ENCODE measurements around the gene AHRR. TPM values are rescaled to one million over a fixed set of nuclear protein-coding genes. Genes with fewer than 3 reads are reported as not detected.

AHRR gene
- total RNA-seq, 1 donor from 2014 or later, result 8.4 TPM

DNA sequence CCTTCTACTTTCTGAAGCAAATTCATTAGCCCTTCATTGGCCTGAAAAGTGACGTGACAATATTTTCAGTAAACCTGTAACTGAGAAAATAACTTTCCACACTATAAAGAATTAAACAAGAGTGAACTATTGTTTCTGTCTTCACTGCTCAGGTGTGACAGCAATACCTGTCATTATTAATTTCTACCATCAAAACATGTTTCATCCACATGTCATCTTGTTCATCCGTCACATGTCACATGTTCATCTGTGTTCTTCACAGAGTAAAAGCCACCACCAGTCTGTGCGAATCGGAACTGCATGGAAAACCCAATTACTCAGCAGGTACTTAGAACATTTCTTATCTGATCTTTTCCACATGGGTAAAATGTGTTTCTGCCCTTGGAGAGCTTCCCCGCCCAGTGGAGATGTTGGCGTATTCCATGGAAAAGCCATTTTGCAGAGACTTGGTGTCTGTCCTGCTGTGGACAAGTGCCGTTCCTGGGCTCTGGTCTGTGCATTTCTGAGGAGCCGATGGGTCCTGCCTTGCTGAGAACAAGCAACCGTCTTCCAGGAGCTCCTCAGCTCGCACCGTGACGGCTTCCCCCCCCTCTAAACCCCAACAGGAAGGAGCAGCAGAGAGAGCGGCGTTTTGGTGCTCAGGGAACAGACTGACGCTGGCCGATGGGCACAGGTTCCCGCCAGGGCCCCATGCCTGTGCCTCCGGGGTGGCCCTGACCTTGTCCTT is 110.8 kb downstream of the AHRR start:
- no peak overlapping the region for H3K27ac ChIP-seq
- H3K27me3 ChIP-seq (ENCODE audit: low read depth), result no peaks in the 10 kb centered on the region
- ATAC-seq (no peak), DNase-seq (no peak)
- no peaks in the 10 kb centered on the region for H3K9me3 ChIP-seq
- peaks cover 11% of the 10 kb centered on the region for H3K4me1 ChIP-seq
- H3K36me3 ChIP-seq, result peaks cover 4% of the 10 kb centered on the region
- TF ChIP-seq, protein P1, sequence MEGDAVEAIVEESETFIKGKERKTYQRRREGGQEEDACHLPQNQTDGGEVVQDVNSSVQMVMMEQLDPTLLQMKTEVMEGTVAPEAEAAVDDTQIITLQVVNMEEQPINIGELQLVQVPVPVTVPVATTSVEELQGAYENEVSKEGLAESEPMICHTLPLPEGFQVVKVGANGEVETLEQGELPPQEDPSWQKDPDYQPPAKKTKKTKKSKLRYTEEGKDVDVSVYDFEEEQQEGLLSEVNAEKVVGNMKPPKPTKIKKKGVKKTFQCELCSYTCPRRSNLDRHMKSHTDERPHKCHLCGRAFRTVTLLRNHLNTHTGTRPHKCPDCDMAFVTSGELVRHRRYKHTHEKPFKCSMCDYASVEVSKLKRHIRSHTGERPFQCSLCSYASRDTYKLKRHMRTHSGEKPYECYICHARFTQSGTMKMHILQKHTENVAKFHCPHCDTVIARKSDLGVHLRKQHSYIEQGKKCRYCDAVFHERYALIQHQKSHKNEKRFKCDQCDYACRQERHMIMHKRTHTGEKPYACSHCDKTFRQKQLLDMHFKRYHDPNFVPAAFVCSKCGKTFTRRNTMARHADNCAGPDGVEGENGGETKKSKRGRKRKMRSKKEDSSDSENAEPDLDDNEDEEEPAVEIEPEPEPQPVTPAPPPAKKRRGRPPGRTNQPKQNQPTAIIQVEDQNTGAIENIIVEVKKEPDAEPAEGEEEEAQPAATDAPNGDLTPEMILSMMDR (IDR thresholded peaks at IDR 0.05), result no peak
- no peak overlapping the region for H3K4me3 ChIP-seq
- intact Hi-C loops (cut with DNase I), result no loop called here

- no peak overlapping the region for H3K27ac ChIP-seq
- TF ChIP-seq, protein P1 (IDR thresholded peaks at IDR 0.05), result no peak
These were observed 111.6 kb downstream of the AHRR start for GRCh38 chr5:432928-433791.

GRCh38 chr5:433836-434235 is 112.3 kb downstream of the AHRR start:
- Histone ChIP-seq H3K4me1 (peaks cover 11% of the 10 kb centered on the region), H3K27me3 (ENCODE audit: low read depth) (no peaks in the 10 kb centered on the region), H3K27ac (no peak overlapping the region), H3K36me3 (no peaks in the 10 kb centered on the region), H3K4me3 (no peak overlapping the region), H3K9me3 (no peaks in the 10 kb centered on the region)
- TF ChIP-seq, protein P1 (IDR thresholded peaks at IDR 0.05), result no peak
- intact Hi-C loops (cut with DNase I), result no loop called here
- no peak for DNase-seq
- ATAC-seq, result no peak

More at GRCh38 chr5:432928-433791, 111.6 kb downstream of the AHRR start:
- ATAC-seq (peak; percentile 40 to 61), DNase-seq (no peak)
- peaks cover 11% of the 10 kb centered on the region for H3K4me1 ChIP-seq
- H3K9me3 ChIP-seq, result no peaks in the 10 kb centered on the region
- H3K27me3 ChIP-seq (ENCODE audit: low read depth), result no peaks in the 10 kb centered on the region
- intact Hi-C loops (cut with DNase I), result no loop called here
- peaks cover 2% of the 10 kb centered on the region for H3K36me3 ChIP-seq
- H3K4me3 ChIP-seq, result no peak overlapping the region

DNA sequence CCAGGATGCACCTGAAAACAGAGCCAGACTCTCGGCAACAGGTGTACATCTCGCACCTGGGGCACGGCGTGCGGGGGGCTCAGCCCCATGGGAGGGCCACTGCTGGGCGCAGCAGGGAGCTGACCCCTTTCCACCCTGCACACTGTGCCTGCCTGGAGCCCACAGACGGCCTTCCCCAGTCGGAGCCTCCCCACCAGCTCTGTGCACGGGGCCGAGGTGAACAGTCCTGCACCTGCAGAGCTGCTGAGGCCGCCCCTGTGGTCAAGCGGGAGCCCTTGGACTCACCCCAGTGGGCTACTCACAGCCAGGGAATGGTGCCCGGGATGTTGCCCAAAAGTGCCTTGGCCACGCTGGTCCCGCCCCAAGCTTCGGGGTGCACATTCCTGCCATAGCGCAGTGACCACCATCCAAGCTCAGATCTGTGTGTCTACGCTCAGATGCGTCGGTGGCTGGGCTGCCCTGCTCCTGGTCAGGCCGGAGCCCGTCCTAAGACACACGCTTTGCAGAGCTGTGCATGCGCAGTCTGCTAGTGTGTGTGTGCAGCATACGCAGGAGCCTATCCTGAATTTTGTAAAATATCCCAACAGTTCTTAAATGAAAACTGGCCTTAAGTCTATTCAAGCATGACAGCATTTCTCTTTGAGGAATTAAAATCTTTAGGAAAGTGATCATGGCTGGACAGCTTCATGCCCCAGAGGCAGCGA is 113.1 kb downstream of the AHRR start:
- H3K9me3 ChIP-seq, result no peaks in the 10 kb centered on the region
- no peak overlapping the region for H3K27ac ChIP-seq
- TF ChIP-seq, protein P1 (IDR thresholded peaks at IDR 0.05), result no peak
- H3K36me3 ChIP-seq, result no peaks in the 10 kb centered on the region
- ATAC-seq (no peak), DNase-seq (no peak)
- intact Hi-C loops (cut with DNase I), result no loop called here
- peaks cover 11% of the 10 kb centered on the region for H3K4me1 ChIP-seq
- H3K27me3 ChIP-seq (ENCODE audit: low read depth), result no peaks in the 10 kb centered on the region
- H3K4me3 ChIP-seq, result no peak overlapping the region

GRCh38 chr5:435156-435790 is 113.8 kb downstream of the AHRR start:
- Histone ChIP-seq H3K9me3 (no peaks in the 10 kb centered on the region), H3K27me3 (ENCODE audit: low read depth) (no peaks in the 10 kb centered on the region), H3K4me3 (no peak overlapping the region), H3K4me1 (peaks cover 6% of the 10 kb centered on the region), H3K36me3 (no peaks in the 10 kb centered on the region), H3K27ac (no peak overlapping the region)
- TF ChIP-seq, protein P1 (IDR thresholded peaks at IDR 0.05), result no peak
- intact Hi-C loops (cut with DNase I), result no loop called here
- DNase-seq, result no peak
- no peak for ATAC-seq

Measured in lower lobe of right lung (tissue), 2 donors.